Measurements from ENCODE around the gene XRCC6. TPM values are rescaled to one million over a fixed set of nuclear protein-coding genes. Genes with fewer than 3 reads are reported as not detected.
A peak's percentile ranks its signal among the peaks of the same experiment; 100 is the strongest.
"Not testable (repeated sequence)": the region's sequence is repeated elsewhere in the genome, so short reads cannot be mapped to it uniquely, and the experiment has no call there.

The XRCC6 gene
- total RNA-seq, 4 donors from 2014 or later: 236 to 277 (median 258) TPM

GRCh38 chr22:41589391-41590241 lies 31.5 kb upstream of the XRCC6 start, which contains the start of gene PMM1:
TSS of gene PMM1 (minus strand) at chr22:41589840. CDS start at chr22:41589805, 35 bp downstream.
- Histone ChIP-seq H3K4me3 (peak within 1 kb of the TSS; percentile 66 to 71), H3K4me1 (peaks cover 0 to 28% (median 0%) of the 10 kb centered on the region in 3 donors), H3K36me3 (peaks cover 0 to 20% of the 10 kb centered on the region in 2 donors), H3K27me3 (no peaks in the 10 kb centered on the region), H3K9me3 (no peaks in the 10 kb centered on the region), H3K27ac (peak within 1 kb of the TSS; percentile 36 to 87 (median 86))
- WGBS, 2 donors (ENCODE audit: low coverage in 1 of 2): 0% methylated on average over 1 of the region's 61 CpGs; no CpG with 5 or more reads in 1 of the 2 donors
- no peak for TF ChIP-seq EP300 (IDR thresholded peaks at IDR 0.05)
- TF ChIP-seq POLR2AphosphoS5 (IDR thresholded peaks at IDR 0.05): peak; percentile 95
- peak; percentile 89 to 91 for TF ChIP-seq POLR2A (IDR thresholded peaks at IDR 0.05)
- TF ChIP-seq CTCF (IDR thresholded peaks at IDR 0.05): peak in 1 of 4 experiments; percentile 5
- peak; percentile 99 for ATAC-seq

- 60% methylated on average over 1 of the region's 51 CpGs; no CpG with 5 or more reads in 1 of the 2 donors for WGBS, 2 donors (ENCODE audit: low coverage in 1 of 2)
- H3K36me3 ChIP-seq, ATAC-seq, H3K4me3 ChIP-seq, H3K27ac ChIP-seq, H3K9me3 ChIP-seq, H3K27me3 ChIP-seq: not testable (repeated sequence)
- H3K4me1 ChIP-seq: peaks cover 0 to 24% (median 0%) of the 10 kb centered on the region in 3 donors
These were observed 27.6 kb upstream of the XRCC6 start for GRCh38 chr22:41593336-41593960.

GRCh38 chr22:41595703-41596102 lies 25.4 kb upstream of the XRCC6 start:
- Histone ChIP-seq H3K27me3 (no peaks in the 10 kb centered on the region), H3K27ac (no peak overlapping the region)
- 83 to 87% methylated on average over 4 to 5 of the region's 5 CpGs for whole genome bisulfite sequencing, 2 donors (ENCODE audit: low coverage in 1 of 2)

GRCh38 chr22:41596776-41597634 lies 24.1 kb upstream of the XRCC6 start:
- Histone ChIP-seq H3K36me3 (peaks cover 0 to 29% of the 10 kb centered on the region in 2 donors), H3K4me3 (no peak overlapping the region), H3K27ac (peak overlapping the region in 2 of 4 donors; percentile 3 to 38), H3K27me3 (no peaks in the 10 kb centered on the region), H3K9me3 (no peaks in the 10 kb centered on the region), H3K4me1 (peaks cover 0 to 9% (median 0%) of the 10 kb centered on the region in 3 donors)
- WGBS, 2 donors (ENCODE audit: low coverage in 1 of 2): 20 to 78% methylated on average over 1 of the region's 13 CpGs
- peak in 3 of 4 experiments; percentile 68 to 79 (median 73) for TF ChIP-seq CTCF (IDR thresholded peaks at IDR 0.05)
- TF ChIP-seq POLR2A (IDR thresholded peaks at IDR 0.05): no peak
- no peak for TF ChIP-seq EP300 (IDR thresholded peaks at IDR 0.05)
- TF ChIP-seq POLR2AphosphoS5 (IDR thresholded peaks at IDR 0.05): no peak
- ATAC-seq: peak; percentile 75

More at GRCh38 chr22:41595703-41596102, 25.4 kb upstream of the XRCC6 start:
- no peak overlapping the region for H3K4me3 ChIP-seq
- TF ChIP-seq POLR2A (IDR thresholded peaks at IDR 0.05): no peak
- TF ChIP-seq EP300 (IDR thresholded peaks at IDR 0.05): no peak
- TF ChIP-seq POLR2AphosphoS5 (IDR thresholded peaks at IDR 0.05): no peak
- no peak for TF ChIP-seq CTCF (IDR thresholded peaks at IDR 0.05)
- no peaks in the 10 kb centered on the region for H3K9me3 ChIP-seq
- peaks cover 0 to 16% of the 10 kb centered on the region in 2 donors for H3K36me3 ChIP-seq
- ATAC-seq: no peak
- peaks cover 0 to 9% (median 0%) of the 10 kb centered on the region in 3 donors for H3K4me1 ChIP-seq

GRCh38 chr22:41597635-41597953 lies 23.5 kb upstream of the XRCC6 start:
- Histone ChIP-seq H3K9me3 (no peaks in the 10 kb centered on the region), H3K4me1 (peaks cover 0 to 9% (median 0%) of the 10 kb centered on the region in 3 donors), H3K27me3 (no peaks in the 10 kb centered on the region), H3K4me3 (no peak overlapping the region), H3K36me3 (peaks cover 0 to 35% of the 10 kb centered on the region in 2 donors), H3K27ac (peak overlapping the region in 1 of 4 donors; percentile 38)
- WGBS, 2 donors (ENCODE audit: low coverage in 1 of 2): 71 to 100% methylated on average over 1 to 2 of the region's 2 CpGs
- no peak for ATAC-seq
- no peak for TF ChIP-seq EP300 (IDR thresholded peaks at IDR 0.05)
- TF ChIP-seq POLR2AphosphoS5 (IDR thresholded peaks at IDR 0.05): no peak
- TF ChIP-seq CTCF (IDR thresholded peaks at IDR 0.05): no peak
- no peak for TF ChIP-seq POLR2A (IDR thresholded peaks at IDR 0.05)
